ENCODE measurements around the gene RNF208. TPM values are rescaled to one million over a fixed set of nuclear protein-coding genes. Genes with fewer than 3 reads are reported as not detected.
A peak's percentile ranks its signal among the peaks of the same experiment; 100 is the strongest.

The RNF208 gene
- total and polyA plus RNA-seq, 9 of the 15 experiments (the other 6 are each of a cell fraction or from before 2014, with no cell fraction given): 0.15 to 6.9 (median 0.50) TPM; not detected in 2

DNA sequence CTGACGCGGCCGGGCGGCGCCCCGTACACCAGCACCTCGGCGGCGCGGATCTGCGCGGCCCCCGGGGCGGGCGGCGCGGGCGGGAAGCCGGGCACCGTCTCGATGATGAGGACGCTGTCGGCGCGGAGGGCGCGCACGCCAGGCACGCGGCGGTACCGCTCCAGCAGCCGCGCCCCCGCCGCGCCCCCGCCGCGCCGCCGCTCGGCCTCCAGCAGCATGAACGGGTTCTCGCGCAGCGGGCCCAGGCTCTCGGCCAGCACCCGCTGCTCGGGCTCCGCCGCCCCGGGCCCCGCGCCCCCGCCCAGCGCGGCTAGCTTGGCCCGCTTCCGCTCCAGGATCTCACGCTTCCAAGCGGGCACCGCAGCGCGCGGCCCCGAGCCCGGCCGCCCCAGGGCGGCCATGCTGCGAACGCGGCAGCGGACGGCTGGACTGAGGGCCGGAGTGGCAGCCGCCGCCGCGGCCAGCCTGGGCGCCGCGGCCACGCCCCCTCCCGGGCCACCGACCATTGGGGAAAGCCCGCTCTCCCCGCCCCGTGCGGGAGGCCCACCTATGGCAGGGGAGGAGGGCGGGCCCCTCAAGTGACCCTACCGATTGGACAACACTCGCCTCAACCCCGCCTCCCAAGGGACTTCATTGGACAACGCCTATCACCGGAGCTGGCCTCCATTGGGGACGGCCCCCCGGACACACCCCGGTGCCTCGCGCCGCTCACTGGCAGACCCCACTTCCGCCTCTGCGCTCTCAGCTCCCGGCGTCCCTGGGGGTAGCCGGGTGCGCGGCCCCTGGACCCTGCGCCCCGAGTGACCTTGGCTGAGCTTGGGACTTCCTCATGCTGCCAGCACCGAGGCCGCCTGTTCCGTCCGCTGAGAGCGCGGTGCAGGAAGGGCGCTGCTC is 21.5 kb downstream of the RNF208 start, which contains the start of gene TPRN (continued):
- peak; percentile 67; the same call in 1 of the 2 replicates for TF ChIP-seq NKRF (IDR thresholded peaks at IDR 0.05; ENCODE audit: borderline replicate concordance)
- TF ChIP-seq HDAC8 (tag; IDR thresholded peaks at IDR 0.05): no peak
- peak in 1 of 2 experiments; percentile 84; a peak in 1 of 4 replicates for TF ChIP-seq SIN3A (IDR thresholded peaks at IDR 0.05; ENCODE audit: borderline replicate concordance in 2 of 2, control insufficient read depth in 1 of 2, low read depth in 2 of 2, low read length in 2 of 2)
- TF ChIP-seq, protein P1, sequence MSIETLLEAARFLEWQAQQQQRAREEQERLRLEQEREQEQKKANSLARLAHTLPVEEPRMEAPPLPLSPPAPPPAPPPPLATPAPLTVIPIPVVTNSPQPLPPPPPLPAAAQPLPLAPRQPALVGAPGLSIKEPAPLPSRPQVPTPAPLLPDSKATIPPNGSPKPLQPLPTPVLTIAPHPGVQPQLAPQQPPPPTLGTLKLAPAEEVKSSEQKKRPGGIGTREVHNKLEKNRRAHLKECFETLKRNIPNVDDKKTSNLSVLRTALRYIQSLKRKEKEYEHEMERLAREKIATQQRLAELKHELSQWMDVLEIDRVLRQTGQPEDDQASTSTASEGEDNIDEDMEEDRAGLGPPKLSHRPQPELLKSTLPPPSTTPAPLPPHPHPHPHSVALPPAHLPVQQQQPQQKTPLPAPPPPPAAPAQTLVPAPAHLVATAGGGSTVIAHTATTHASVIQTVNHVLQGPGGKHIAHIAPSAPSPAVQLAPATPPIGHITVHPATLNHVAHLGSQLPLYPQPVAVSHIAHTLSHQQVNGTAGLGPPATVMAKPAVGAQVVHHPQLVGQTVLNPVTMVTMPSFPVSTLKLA (conservative IDR thresholded peaks at IDR 0.05): peak; percentile 80 to 88
- TF ChIP-seq TCF7 (IDR thresholded peaks at IDR 0.05; ENCODE audit: borderline replicate concordance): no peak
- peak; percentile 99 for TF ChIP-seq ESRRA (IDR thresholded peaks at IDR 0.05; ENCODE audit: borderline replicate concordance, low read depth)
- TF ChIP-seq UBTF (IDR thresholded peaks at IDR 0.05; ENCODE audit: borderline replicate concordance in 1 of 2, low read depth in 2 of 2, low read length in 2 of 2): peak; percentile 40 to 57
- TF ChIP-seq MTF1 (CRISPR knock-in tag; IDR thresholded peaks at IDR 0.05; ENCODE audit: borderline replicate concordance): no peak
- TF ChIP-seq ATF7 (IDR thresholded peaks at IDR 0.05): peak; percentile 84
- peak; percentile 15 for TF ChIP-seq U2AF1 (optimal IDR thresholded peaks at IDR 0.05; ENCODE audit: low read depth, low read length)
- TF ChIP-seq SMAD4 (CRISPR knock-in tag; conservative IDR thresholded peaks at IDR 0.05): peak; percentile 79
- TF ChIP-seq ZNF174 (CRISPR knock-in tag; IDR thresholded peaks at IDR 0.05): no peak
- no peak for TF ChIP-seq ZNF436 (CRISPR knock-in tag; IDR thresholded peaks at IDR 0.05)
- peak; percentile 95 for TF ChIP-seq ELF1 (tag; IDR thresholded peaks at IDR 0.05)
- no peak for TF ChIP-seq ATF6 (CRISPR knock-in tag; IDR thresholded peaks at IDR 0.05)
- no peak for TF ChIP-seq EWSR1 (IDR thresholded peaks at IDR 0.05; ENCODE audit: borderline replicate concordance, low read depth, partially characterized antibody)

All from K562 (cell line).